Fibroblast of skin of right biceps (primary cell): Measurements from ENCODE around the gene OR5AL1.
"Not testable (repeated sequence)": the region's sequence is repeated elsewhere in the genome, so short reads cannot be mapped to it uniquely, and the experiment has no call there.

Experiments used
- DNase-seq: peaks from one replicate; pipeline ENCODE4 v3.0.0-alpha.2; 2013

Gene OR5AL1

DNA sequence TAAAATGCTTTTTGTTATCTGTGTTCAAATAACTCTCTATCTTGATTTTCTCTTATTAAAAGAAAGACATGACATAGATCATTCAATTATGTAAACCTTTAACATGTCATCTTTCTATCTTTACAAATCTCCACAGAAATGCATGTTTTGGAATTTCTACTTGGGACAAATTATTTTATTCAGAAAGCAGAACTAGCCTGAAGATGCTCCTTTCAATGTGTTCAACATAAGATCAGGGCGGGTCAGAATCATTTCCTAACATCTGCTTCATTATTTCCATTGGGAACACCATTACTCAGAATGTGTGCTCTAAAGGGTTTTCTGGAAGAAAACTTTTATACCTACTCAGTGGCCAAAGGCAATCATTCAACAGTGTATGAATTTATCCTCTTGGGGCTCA lies at the start of gene OR5AL1:
OR5AL1 (plus strand) TSS at position 301 of the 400 bp plus-strand sequence.
- no peak for DNase-seq

GRCh38 chr11:56375324-56375723 lies 37.2 kb upstream of the OR5AL1 start, which contains the start of gene OR8U1:
OR8U1 (plus strand) TSS chr11:56375624; CDS start chr11:56375624, 0 bp downstream.
- no peak for DNase-seq

GRCh38 chr11:56380120-56380519 lies 32.4 kb upstream of the OR5AL1 start:
- no peak for DNase-seq

GRCh38 chr11:56394381-56394780 lies 18.1 kb upstream of the OR5AL1 start:
- DNase-seq: no peak

DNA sequence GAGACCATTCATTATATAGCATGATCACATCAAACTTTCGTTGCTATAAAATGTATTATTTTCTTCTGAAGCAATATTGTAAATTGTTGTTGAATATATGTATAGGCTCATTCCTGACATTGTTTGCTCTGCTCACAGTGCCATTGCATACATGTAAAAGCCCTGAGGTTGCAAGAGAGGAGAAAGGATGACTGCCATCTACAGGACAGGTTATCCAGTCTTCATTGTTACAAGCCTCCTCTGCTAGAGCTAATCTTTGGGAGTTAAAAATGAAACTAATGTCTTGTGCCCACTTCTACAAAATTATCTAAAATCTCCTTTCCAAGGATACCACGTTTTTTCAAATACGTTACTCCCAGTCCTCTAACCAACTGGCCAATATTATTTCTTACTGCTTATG lies 16.4 kb upstream of the OR5AL1 start:
- no peak for DNase-seq

GRCh38 chr11:56401858-56402461 lies 10.5 kb upstream of the OR5AL1 start:
- not testable (repeated sequence) for DNase-seq

GRCh38 chr11:56404393-56404792 lies 8.1 kb upstream of the OR5AL1 start:
- no peak for DNase-seq

- DNase-seq: no peak
Observed at GRCh38 chr11:56410801-56411200, 1.7 kb upstream of the OR5AL1 start.

GRCh38 chr11:56453521-56453920 lies 41.0 kb downstream of the OR5AL1 start:
- DNase-seq: no peak

GRCh38 chr11:56457076-56457475 lies 44.6 kb downstream of the OR5AL1 start:
- DNase-seq: no peak
